Fibroblast of the aortic adventitia (primary cell): ENCODE results near the gene SLC4A11. TPM values are rescaled to one million over a fixed set of nuclear protein-coding genes. Genes with fewer than 3 reads are reported as not detected.
"Not testable (repeated sequence)": the region's sequence is repeated elsewhere in the genome, so short reads cannot be mapped to it uniquely, and the experiment has no call there.

Source experiments
- DNase-seq: peaks from one replicate; pipeline ENCODE4 v3.0.0-alpha.2; 2010; ENCODE audit warnings: low read depth
- H3K4me3 ChIP-seq: 2 replicates; pipeline ENCODE4 v1.5.1; 2011; ENCODE audit warnings: low read depth, mild to moderate bottlenecking, control low read depth, low read length, moderate library complexity
- total RNA-seq: library from RNA; depleted of rRNA; stranded (reverse); fragments of >200 nt; gene quantifications from 2 replicates; pipeline ENCODE4 v1.2.3, GENCODE V29; 2012; ENCODE audit warnings: low replicate concordance
- TF ChIP-seq, protein P1 (sequence below): IDR thresholded peaks from 2 replicates; pipeline ENCODE4 v1.5.1; 2011; ENCODE audit warnings: mild to moderate bottlenecking, low read length, control low read depth, inconsistent platforms; ENCODE audit not compliant: insufficient read depth

The SLC4A11 gene
- total RNA-seq, 1 donor: 0.63 TPM

DNA sequence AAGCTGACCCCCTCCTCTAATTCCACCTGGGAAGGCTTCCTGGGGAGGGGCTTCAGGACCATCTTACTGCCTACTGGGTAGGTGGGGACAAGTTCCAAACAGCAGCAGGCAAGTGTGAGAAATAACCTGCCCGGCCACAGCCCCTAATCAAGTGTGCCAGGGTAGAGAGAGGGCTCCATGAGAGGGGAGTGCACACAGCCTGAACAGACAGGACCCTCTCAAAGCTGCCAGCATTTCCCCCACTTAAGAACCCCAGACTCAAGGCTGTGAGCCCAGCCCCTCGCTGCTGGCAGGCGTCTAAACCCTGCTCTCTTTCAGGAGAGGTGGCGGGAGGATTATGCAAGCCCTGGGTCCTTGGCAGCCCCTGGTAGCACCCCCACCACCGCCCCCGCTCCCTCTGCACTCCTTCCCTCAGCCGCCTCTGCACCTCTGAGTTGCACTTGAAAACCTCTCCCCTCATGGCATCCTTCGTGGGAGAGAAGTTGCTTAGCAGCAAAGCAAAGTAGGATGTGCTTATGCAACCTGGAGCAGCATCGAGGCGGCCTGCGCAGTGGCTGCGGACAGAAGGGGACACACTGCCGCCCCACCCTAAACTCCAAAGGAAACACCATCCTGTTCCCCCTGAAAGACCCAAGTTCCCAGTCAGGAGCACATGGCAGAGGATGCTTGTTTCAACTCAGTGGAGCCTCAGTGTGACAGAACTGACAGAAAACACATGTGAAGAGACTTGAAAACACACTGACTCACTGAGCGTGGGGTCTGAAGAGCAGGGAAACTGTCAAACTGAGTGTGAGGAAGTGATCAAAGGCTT, 45.0 kb downstream of the SLC4A11 start:
- TF ChIP-seq, protein P1, sequence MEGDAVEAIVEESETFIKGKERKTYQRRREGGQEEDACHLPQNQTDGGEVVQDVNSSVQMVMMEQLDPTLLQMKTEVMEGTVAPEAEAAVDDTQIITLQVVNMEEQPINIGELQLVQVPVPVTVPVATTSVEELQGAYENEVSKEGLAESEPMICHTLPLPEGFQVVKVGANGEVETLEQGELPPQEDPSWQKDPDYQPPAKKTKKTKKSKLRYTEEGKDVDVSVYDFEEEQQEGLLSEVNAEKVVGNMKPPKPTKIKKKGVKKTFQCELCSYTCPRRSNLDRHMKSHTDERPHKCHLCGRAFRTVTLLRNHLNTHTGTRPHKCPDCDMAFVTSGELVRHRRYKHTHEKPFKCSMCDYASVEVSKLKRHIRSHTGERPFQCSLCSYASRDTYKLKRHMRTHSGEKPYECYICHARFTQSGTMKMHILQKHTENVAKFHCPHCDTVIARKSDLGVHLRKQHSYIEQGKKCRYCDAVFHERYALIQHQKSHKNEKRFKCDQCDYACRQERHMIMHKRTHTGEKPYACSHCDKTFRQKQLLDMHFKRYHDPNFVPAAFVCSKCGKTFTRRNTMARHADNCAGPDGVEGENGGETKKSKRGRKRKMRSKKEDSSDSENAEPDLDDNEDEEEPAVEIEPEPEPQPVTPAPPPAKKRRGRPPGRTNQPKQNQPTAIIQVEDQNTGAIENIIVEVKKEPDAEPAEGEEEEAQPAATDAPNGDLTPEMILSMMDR: no peak
- no peak overlapping the region for H3K4me3 ChIP-seq
- no peak for DNase-seq

DNA sequence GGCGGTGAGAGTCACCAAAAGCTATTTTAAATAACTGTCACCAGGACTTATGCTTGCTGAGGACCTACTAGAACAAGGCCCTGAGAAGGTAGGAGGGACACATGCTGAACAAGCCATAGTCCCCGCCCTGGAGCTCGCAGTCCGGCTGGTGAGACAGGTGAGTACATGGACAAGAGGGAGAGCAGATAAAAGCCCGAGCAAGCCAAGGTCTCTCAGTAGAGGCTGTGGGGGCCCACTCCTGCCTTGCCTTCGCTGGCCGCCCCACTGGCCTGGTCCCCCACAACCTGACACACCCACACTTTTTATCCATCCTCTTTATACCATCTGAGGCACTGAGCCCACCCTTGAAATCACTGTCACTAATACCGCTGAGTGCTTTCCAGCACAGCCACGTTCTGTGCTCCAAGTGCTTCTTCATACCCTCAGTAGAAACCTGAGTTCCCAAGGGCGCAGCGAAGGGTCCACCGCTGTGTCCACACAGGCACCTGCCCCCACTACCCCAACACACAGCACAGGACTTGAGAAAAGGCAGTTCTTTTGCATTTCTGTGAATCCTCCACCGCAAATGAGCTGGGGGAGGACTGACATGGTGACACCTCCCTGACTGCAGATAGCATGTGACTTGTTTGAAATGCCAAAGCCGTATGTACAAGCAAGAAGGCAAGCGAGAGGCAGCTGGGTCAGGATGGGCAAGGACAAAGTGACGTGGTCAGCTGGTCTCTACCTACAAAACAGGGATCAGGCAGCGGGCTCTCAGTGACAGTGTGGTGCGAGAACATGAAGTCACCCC, 46.6 kb downstream of the SLC4A11 start:
- TF ChIP-seq, protein P1: no peak
- DNase-seq: no peak
- H3K4me3 ChIP-seq: no peak overlapping the region

DNA sequence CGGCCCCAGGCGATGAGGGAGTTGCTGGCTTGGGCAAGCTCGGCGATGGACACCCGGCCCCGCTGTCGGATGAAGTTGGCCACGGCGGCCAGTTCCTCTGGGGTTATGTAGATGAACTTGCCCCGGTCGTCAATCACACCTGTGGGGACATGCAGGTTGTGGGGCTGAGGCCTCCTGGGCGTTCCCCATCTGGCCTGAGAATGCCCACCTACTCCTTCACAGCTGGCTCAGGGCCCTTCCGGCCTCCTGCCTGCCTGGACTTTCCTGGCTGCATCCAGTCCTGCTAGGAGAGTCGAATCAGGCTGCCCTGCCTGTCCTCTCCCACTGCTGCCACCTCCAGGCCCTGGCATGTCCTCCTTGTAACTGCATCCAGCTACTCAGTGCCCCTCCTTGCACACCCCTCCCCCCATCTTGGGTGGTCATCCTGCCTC, 48.3 kb downstream of the SLC4A11 start:
- no peak overlapping the region for H3K4me3 ChIP-seq
- no peak for DNase-seq
- TF ChIP-seq, protein P1: no peak

DNA sequence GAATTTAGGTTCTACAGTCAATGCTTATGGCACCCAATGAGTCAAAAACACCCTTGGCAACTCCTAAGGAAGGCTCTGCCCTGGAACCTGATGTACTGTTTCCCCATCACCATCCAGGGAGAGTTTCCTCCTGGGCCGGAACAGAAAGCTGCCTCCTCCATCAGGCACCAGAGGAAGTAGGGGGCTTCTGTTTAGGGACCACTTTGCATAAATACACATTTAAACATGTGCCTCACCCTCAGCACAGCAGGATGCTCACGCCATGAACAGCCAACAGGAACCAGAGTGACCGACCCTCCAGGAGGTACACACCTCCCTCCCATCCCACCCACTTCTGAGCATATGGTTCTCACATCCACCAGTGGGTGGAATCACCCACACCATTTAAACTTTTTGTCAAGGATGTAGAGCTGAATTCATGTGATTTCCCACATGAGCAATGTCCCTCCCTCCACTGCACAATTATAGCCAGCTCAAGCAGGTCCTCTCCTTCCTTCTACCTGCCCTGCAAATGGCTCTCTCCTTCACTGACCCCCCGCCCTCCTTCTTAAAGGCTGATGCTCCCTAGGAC, 49.3 kb downstream of the SLC4A11 start:
- no peak overlapping the region for H3K4me3 ChIP-seq
- DNase-seq: no peak
- TF ChIP-seq, protein P1: no peak

DNA sequence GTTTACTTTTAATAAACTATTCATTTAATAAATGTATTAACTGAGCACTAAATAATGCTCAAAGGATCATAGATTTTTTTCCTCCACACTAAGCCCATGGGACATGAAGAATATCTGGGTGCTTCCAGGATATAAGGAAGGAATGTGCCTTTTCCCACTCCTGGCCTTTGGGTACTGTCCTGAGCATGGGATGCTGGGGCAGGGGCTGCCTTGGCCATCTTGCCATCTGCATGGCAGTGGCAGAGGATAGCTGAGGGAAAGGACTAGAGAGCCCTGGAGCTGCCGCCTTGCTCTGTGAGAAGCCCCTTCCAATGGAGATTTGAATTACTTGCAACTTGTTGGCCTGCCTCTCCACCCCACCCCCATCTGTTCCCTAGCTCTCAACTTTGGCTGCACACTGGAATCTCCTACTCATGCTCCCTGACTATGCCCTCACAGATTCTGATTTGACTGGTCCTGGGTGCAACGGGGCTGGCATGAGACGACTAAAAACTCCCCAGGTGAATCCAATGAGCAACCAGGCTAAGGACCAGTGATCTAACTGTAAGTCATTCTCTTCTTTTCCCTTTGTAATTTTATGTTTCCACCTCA, 50.1 kb downstream of the SLC4A11 start:
- DNase-seq: no peak
- H3K4me3 ChIP-seq: no peak overlapping the region
- TF ChIP-seq, protein P1: no peak

DNA sequence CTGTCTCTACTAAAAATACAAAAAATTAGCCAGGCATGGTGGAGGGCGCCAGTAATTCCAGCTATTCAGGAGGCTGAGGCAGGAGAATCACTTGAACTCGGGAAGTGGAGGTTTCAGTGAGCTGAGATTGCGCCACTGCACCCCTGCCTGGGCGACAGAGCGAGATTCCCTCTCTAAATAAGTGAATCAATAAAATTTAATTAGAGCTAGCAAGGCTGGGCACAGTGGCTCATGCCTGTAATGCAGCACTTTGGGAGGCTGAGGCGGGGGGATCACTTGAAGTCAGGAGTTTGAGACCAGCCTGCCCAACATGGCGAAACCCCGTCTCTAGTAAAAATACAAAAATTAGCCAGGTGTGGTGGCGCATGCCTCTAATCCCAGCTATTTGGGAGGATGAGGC, 51.1 kb downstream of the SLC4A11 start:
- not testable (repeated sequence) for H3K4me3 ChIP-seq, DNase-seq
